Loucy (cell line): ENCODE measurements around the gene DCXR.

ENCODE experiments used
- EZH2phosphoT487 ChIP-seq: fragments of 200-600 bp; IDR thresholded peaks from 2 replicates; pipeline ENCODE4 v1.6.1; 2018; ENCODE audit warnings: antibody characterized with exemption, mild to moderate bottlenecking, moderate library complexity, borderline replicate concordance
- TF ChIP-seq, protein P1 (sequence below): fragments of 200-600 bp; sonication (generic); conservative IDR thresholded peaks from 2 replicates; pipeline ENCODE4 v1.5.1; 2014; ENCODE audit warnings: mild to moderate bottlenecking, antibody characterized with exemption, low read length

DNA sequence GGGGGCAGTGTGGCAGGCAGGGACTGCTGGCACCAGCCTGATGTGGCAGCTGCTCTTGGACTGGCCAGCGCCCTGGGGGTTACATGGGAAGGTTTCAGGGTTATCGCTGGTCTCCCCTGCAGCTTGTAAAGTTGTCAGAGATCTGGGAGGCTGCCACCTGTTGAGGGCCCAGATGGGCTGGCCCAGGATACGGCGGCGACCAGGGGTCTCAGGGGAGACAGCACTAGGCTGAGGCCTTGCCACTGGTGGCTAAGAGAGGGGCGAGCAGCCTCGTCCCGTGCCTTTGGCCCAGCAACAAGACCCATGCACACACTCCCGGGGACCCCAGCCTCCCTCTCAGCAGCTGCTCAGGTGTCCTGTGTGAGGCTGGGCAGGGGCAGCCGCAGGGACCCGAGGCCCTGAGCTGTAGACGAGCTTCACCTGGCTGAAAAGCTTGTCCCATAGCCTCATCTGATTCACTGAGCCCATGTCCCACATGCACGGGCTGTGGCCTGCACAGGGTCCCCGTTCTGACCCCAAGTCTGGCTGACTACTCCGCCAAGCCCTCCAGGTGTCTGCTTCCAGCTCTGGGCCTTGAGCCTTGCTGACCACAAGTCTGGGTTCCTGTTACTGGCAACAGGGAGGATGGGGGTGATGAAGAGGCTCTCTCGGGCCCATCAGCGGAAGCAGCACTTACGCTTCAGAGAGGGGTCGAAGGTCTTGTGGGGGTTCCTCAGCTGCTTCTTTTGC lies 21.9 kb upstream of the DCXR start:
- TF ChIP-seq, protein P1, sequence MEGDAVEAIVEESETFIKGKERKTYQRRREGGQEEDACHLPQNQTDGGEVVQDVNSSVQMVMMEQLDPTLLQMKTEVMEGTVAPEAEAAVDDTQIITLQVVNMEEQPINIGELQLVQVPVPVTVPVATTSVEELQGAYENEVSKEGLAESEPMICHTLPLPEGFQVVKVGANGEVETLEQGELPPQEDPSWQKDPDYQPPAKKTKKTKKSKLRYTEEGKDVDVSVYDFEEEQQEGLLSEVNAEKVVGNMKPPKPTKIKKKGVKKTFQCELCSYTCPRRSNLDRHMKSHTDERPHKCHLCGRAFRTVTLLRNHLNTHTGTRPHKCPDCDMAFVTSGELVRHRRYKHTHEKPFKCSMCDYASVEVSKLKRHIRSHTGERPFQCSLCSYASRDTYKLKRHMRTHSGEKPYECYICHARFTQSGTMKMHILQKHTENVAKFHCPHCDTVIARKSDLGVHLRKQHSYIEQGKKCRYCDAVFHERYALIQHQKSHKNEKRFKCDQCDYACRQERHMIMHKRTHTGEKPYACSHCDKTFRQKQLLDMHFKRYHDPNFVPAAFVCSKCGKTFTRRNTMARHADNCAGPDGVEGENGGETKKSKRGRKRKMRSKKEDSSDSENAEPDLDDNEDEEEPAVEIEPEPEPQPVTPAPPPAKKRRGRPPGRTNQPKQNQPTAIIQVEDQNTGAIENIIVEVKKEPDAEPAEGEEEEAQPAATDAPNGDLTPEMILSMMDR = no peak
- no peak for TF ChIP-seq EZH2phosphoT487
